ENCODE data around the gene PCSK2.

Gene PCSK2

DNA sequence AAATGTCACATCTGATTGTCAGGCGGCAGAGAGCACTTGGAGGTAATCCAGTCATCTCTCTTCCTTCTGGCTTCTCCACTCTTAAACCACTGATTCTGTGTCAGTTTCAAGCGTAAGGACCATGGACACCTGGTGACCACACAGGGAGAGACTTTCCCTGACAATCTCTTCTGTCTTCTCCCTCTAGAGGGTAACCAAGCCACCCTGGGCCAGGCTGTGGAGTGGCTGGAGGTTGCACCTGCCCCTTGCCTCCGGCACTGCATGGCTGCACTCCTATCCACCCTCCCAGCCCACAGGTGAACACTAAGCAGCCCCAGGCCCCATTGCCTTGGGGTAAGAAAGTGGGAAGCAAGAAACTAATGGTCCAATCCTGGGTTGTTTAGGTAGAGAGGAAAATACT, 225.6 kb downstream of the PCSK2 start:
- no peak for DNase-seq

DNA sequence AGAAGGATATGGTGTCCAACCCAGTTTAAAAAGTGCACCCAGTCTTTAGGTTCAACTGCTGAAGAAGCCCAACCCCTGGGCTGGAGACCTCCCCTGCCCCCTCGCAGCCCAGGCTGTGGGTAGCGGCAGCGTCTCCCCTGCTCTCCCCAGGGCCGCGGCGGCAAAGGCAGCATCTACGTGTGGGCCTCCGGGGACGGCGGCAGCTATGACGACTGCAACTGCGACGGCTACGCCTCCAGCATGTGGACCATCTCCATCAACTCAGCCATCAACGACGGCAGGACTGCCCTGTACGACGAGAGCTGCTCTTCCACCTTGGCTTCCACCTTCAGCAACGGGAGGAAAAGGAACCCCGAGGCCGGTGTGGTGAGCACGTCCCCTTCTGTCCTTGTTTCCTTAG, 226.8 kb downstream of the PCSK2 start:
- no peak for DNase-seq

DNA sequence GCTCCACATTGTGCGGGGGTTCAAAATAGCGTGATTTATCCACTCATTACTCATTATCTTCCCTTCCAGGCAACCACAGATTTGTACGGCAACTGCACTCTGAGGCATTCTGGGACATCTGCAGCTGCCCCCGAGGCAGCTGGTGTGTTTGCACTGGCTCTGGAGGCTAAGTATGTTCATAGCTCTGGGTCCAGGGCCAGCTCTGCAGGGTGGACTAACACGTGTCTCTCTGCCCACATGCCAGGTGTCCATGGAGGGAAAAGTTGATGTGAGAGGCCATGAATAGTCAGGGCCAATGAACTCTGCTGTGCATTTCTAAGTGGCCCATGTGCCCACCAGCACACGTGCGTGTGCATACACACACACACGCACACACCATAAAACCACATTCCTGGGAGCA, 229.4 kb downstream of the PCSK2 start:
- no peak for DNase-seq

DNA sequence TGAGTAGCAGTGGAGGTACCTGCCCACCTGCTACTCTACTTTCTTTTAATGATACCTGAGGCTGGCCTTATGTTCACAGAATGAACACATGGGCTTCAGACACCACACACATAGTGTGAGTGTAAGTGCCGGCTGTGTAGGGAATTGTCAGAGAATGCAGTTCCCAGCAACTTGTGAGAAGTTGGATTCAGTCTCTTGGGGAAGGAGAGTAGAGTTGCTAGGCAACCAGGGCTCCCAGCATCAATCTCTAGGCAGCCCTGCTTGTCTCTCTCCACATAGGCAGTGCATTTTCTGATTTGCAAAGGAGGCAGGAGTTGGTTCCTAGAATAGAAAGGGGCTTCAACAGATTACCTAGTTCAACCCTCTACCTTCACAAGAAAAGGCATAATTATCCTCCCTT, 230.2 kb downstream of the PCSK2 start:
- no peak for DNase-seq

DNA sequence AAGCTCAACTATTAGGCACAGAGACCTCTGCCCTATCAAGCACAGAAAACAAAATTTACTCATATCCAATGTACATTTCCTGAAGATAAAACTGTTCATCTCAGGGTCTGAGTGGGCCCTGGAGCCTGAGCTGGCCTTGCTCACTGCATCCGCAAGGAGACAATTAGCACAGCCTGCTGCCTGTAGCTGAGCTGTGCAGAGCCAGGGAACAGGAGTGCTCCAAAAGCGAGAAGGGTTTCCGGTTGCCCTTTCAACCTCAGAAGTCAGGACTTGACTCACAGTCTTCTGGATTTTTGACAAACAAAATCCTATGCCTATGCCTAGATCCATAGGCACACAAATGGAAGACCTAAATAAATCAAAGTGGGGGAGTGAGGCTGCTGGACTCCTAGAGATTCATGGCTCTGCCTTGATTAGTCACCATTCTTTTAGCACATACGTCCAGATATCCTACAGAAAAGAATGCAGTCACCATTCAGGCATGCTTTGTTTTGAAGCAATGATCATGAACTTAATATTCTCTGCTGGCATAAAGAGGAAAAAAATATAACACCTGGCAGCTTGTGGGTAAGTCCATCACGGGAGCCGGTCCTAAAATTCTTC, 230.8 kb downstream of the PCSK2 start:
- no peak for DNase-seq

DNA sequence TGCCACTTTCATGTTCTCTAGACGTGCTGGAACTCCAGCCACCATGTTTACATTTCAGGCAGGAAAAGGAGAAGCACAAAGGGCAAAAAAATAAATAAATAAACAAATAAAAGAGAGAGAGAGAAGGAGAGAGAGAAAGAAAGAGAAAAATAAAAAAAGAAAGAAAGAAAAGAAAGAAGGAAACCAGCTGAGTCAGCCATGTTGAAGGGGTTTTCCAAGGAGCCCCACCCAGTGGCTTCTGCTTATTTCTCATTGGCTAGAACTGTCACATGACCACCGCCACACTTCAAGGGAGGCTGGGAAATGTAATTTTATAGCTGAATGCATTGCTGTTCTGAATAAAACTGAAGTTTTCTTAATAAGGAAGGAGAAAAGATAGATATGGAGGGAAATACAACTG, 233.3 kb downstream of the PCSK2 start:
- no peak for DNase-seq

DNA sequence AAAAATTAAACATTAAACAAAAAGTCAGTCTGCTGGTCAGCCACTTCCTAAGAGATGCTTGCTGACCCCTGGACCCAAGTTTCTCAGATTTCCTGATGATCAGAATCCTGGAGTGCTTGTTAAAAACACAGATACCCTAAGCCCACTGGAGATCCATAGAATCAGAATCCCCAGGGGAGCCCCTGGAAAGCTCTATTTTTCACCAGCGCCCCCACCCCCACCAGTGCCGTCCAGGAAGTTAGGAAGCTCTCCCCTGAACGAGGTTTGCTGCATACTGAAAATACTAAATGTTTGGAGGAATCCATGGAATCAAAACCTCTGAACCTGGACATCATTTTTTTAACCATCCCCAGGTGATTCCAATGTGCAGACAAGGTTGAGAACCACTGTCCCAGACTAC, 235.1 kb downstream of the PCSK2 start:
- DNase-seq, result no peak

DNA sequence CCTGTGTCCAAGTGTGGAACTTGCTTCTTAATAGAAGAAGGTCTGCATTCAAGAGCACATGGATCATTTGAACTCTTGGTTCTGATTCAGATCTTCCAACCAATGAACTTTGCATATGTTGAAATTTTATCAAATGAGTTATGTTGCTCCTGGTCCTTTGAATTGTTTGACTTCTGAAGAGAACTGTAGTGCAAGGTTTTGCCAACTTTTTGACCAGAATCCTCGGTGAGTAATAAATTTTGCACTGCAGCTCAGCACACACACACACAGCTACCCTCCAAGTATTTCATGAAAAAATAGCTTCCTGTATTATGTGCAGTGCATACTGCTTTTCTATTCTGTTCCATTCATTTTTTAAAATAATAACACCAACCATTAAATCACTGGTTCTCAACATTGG, 236.9 kb downstream of the PCSK2 start:
- no peak for DNase-seq

DNA sequence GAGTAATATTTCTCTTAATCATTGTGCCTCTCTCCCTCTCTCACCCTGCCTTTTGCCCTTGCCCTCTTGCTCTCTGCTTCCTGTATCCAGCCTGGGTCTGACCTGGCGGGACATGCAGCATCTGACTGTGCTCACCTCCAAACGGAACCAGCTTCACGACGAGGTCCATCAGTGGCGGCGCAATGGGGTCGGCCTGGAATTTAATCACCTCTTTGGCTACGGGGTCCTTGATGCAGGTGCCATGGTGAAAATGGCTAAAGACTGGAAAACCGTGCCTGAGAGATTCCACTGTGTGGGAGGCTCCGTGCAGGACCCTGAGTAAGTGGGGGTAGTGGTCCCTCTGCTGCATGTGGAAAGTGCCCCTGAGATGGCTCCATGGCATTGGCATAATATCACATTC, 238.4 kb downstream of the PCSK2 start:
- no peak for DNase-seq

DNA sequence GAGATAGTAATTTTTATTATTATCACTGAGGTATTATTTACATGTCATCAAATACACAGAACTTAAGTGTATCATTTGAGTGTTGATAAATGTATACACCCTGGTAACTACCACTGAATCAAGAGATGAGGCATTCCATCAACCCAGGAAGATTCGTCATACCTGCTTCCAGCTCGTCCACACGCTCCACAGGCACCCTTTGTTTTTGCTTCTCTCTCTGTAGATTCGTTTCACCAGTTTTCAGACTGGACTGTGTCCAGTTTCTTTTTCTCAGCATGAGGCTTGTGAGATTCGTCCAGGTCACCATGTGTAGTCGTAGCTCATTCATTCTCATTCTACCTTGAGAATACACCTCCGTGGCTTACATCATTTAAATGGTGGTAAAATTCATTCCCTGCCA, 239.8 kb downstream of the PCSK2 start:
- no peak for DNase-seq

DNA sequence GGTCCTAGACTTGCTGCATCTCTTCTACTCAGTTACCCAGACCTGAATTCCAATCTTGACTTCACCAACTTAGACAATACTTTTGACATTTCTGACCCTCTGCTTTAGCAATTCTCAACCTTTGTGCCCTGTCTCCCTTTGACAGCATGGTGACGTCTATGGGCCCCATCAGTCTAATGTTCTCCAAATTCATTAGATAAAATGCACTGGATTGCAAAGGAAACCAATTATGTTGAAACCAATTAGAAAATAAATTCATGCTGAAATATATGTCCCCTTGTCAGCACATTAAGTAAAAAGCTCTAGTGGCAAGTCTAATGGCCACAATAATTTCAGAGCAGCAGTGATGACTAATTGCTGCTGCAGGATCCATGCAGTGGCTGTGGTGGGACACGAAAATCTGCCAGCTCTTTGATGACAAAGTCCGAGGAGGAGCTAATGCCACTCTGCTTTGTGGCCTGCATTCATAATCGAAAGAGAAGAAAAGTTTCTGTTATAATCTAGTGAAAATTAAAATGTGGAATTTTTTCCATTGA, 240.3 kb downstream of the PCSK2 start:
- DNase-seq, result no peak

DNA sequence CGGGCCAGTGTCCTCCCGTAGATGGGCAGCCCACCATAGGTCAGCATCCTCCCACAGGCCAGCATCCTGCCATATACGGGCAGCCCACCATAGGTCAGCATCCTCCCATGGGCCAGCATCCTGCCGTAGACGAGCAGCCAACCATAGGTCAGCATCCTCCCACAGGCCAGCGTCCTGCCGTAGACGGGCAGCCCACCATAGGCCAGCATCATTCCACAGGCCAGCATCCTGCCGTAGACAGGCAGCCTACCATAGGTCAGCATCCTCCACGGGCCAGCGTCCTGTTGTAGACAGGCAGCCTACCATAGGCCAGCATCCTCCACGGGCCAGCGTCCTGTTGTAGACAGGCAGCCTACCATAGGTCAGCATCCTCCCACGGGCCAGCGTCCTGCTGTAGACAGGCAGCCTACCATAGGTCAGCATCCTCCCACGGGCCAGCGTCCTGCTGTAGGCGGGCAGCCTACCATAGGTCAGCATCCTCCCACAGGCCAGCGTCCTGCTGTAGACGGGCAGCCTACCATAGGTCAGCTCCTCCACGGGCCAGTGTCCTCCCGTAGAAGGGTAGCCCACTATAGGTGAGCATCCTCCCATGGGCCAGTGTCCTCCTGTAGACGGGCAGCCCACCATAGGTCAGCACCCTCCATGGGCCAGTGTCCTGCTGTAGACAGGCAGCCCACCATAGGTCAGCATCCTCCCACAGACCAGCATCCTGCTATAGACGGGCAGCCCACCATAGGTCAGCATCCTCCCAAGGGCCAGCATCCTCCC, 241.4 kb downstream of the PCSK2 start:
- DNase-seq, result no peak

DNA sequence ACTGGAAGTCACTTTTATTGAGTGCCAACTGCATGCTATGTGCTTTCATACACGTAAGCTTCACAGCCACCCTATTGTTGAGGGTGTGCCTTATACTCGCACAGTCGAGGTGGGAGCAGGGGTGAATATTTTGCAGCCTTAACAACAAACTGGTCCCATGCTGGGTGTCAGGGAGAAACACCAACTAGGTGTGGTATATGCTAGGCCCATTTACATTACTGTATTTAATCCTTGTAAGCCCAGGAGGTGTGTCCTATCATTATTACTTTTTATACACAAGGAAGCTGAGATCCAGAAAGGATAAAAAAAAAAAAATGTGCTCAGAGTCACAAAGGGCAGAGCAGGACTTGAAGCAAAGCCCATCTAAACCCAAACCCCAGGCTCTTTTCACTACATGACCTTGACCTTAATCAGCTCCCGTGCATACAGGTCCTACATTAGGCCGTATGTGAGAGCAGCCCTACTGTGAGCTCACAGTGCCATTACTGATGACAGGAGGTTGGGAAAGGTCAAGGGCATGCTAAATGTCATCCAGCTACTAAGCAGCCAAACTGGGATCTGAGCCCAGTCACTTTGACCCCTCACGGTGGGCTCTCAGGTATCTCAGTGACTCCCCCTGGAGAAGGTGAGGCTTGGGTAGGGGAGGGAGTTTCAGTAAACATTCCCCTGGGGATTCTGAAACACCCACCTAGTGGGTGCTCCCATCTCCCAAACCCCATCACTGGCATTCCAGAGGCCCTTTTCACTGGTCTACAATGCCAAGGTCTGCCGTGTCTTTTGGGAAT, 242.6 kb downstream of the PCSK2 start:
- DNase-seq, result no peak

DNA sequence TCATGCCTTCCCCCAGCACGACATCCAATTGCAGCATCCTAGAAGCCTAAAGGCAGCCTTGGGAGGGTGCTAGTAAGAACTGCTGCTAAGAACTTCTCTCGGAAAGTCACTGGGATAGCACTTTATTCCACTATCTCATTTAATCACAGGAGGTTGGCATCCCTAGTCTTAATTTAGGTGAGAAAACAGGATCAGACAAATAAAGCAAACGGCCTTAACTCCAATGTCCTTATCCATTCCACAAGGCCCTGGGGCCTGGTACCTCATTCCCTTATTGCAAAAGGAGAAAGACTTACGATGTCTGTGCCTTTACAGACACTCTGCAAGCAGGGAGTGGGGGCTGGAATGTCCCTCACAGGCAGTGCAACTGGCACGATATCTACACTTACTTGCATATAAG, 243.7 kb downstream of the PCSK2 start:
- DNase-seq, result no peak

DNA sequence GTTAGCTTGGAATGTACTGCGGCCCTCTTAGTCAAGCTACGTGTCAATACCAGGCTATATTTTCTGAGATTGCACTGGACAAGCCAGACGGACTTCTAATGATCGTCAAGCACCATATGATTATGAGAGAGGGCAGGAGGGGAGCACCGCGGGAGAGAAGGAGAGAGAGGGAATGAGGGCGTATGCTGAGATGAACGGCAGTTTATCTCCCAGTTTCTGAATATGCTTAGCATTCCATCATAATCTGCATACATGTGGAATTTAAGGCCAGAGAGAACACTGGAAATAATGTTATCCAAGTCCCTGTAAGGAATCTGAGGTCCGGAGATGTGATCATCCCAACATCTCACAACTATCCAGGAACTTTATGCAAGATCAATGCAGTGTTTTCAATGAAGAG, 244.1 kb downstream of the PCSK2 start:
- DNase-seq, result peak; percentile 44

DNA sequence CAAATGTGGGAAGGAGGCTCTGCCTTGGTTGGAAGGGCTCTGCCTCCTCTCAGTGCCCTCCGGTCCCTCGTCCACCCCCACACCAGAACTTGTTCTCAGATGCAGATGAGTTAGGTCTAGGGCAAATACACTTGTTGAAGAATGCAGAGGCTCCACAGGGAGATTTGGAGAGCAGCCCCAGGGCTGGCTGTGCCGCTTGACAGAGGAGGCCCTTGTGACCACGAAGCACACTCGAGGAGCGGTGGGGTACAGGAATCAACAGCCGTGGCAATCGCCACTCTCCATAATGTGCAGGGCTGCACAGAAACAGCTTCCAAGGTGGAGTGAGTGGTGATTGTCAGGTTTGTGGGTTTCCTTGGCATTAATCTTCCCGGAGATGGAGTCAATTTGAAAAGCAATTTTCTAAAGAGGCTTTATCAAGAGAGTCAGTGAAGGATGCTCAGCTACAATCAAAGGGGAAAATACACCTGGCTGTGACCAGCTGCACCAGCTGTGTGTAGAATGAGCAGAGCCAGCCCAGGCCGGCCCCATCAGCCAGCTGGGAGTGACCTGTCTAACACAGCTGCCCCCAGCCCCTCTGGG, 244.9 kb downstream of the PCSK2 start:
- DNase-seq, result peak; percentile 77

DNA sequence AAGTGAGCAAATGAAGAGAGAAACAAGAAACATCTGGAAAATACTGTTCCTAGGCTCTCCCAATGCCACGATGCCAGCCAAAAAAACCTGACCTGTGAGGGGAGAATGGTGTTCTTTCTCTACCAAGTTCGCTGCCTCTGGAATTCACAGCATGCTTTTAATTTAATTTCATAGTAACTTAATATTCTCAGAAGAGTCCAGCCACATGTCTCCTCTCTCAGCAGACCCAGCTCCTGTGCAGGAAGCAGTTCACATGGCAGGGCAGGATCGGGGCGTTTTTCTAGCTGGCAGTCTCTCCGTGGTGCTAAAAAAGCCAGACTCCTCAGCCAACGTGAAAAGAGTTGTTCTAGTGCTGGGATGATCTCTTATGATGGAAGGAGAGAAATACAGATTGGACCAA, 246.8 kb downstream of the PCSK2 start:
- DNase-seq, result no peak

DNA sequence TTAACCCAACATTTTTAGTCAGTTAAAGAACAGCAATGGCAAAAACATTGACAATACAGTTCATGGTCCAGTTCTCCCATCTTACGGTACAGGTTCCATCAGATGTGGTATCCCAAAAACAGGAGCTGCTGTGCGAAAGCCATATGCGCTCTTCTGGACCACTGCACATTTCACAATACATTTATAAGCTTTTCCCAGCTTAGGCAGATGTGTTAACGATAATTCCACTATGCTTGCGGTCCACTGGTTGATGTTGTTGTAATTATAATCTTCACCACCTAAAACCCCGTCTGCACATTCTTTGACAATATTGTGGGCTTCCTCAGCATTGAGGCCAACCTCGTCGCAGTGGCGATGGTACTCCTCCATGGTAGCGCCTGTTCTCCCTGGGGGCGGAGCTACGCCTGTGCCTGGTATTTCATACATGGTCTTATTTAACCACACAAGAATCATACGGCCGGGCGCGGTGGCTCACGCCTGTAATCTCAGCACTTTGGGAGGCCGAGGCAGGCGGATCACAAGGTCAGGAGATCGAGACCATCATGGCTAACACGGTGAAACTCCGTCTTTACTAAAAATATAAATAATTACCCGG, 252.3 kb downstream of the PCSK2 start:
- DNase-seq, result no peak

DNA sequence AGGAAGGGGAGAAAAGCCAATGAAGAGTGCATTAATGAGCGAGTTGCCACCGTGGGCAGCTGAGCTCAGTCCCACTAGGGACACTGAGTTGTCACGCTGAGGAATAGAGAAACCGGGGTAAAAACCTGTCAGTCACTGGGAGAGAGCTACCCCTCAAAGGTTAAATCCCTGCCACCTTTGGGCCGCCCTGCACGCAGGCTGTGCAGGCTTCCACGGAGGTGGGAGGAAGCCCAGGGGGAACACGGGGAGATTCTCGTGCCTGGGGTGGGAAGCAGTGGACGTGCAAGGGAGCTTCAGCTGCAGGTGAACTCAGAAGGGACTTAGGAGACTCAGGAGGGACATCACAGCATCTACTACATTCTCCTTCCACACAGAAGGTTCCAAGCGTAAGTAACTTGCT, 253.9 kb downstream of the PCSK2 start:
- no peak for DNase-seq

DNA sequence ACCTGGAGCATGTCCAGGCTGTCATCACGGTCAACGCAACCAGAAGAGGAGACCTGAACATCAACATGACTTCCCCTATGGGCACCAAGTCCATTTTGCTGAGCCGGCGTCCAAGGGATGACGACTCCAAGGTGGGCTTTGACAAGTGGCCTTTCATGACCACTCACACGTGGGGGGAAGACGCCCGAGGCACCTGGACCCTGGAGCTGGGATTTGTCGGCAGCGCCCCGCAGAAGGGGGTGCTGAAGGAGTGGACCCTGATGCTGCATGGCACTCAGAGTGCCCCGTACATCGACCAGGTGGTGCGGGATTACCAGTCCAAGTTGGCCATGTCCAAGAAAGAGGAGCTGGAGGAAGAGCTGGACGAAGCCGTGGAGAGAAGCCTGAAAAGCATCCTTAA, 254.8 kb downstream of the PCSK2 start:
- DNase-seq, result no peak

DNA sequence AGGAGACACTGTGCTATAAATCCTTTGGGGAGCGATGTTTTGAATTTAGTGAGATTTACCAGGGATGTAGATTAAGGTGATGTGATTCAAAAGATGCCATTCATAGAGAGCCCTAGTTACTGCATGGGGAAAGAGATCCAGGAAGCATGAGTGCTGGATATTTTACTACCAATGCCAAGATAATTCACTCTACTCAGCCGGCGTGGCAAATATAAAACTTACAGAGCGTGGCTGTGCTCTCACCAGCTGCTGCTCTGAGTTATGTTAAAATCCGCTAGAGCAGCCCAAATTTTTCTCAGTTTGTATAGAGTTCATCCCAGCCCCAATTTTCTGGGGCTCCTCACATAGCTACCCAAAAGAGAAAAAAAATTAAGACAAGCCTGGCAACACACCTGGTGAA, 255.7 kb downstream of the PCSK2 start:
- DNase-seq, result no peak

DNA sequence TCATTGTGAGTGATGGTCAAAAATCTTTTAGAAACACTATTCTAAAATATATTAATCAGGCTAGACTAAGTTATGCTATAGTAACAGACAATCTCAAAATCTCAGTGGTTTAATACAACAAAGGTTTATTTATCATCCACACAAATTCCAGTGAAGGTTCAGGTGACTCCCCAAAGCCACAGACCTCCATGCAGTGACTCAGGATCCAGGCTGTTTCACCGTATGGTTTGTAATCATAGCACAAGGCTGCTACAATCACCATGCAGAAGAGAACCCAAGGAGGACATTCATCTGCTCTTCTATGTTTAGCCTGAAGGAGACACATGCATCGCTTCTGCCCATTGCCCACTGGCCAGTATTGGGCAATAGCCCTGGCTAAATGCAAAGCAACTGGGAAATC, 258.2 kb downstream of the PCSK2 start:
- no peak for DNase-seq

DNA sequence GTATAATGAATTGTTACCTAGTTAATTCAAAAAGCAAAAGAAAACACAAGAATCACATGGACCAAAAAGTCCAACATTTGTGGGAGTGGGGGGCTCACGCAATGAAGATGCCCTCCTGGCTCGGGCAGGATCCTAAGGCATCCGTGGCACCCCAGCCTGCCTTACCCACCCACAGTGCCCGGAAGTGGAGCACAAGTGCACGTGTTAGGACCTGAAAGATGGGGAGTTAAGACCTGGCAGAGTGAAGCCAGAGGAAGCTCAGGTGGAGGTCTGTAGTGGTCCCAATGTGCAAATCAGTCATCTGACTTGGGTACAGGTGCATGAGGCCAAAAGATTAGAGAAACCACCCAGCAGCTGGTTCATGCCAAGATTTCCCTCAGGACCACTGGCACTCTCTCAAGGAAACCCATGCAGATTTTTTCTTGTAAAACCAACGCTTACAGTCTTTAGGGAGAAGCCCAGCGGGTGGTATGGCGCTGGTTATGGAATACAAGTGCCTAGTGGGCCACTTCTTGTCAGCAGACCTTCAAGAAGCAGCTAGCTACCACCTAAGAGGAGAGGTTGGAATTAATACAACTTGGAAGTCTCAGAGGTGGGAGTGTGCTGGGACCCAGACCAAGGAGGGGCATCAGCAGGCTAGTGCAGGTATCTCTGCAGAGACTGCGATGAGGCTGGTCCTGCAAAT, 262.2 kb downstream of the PCSK2 start:
- DNase-seq, result no peak

Data from NCI-H2227 treated with DMSO at 0.1 percent for 48 hours (cell line).